Neural progenitor cell (in vitro differentiated cells): ENCODE measurements around the gene INPP5B.

Source experiments
- CTCF ChIP-seq: fragments of 200-600 bp; sonication (generic); IDR thresholded peaks from 2 replicates; pipeline ENCODE4 v1.5.1; 2017; ENCODE audit warnings: antibody characterized with exemption, mild to moderate bottlenecking
- EZH2phosphoT487 ChIP-seq: fragments of 200-600 bp; sonication (generic); IDR thresholded peaks from 2 replicates; pipeline ENCODE4 v1.6.1; 2017; ENCODE audit warnings: antibody characterized with exemption

GRCh38 chr1:37926038-37926924 lies 20.6 kb downstream of the INPP5B start:
- TF ChIP-seq EZH2phosphoT487 (no peak), CTCF (no peak)
